ENCODE measurements around the gene CMTM2.
"Not testable (repeated sequence)": the region's sequence is repeated elsewhere in the genome, so short reads cannot be mapped to it uniquely, and the experiment has no call there.

CMTM2 gene

DNA sequence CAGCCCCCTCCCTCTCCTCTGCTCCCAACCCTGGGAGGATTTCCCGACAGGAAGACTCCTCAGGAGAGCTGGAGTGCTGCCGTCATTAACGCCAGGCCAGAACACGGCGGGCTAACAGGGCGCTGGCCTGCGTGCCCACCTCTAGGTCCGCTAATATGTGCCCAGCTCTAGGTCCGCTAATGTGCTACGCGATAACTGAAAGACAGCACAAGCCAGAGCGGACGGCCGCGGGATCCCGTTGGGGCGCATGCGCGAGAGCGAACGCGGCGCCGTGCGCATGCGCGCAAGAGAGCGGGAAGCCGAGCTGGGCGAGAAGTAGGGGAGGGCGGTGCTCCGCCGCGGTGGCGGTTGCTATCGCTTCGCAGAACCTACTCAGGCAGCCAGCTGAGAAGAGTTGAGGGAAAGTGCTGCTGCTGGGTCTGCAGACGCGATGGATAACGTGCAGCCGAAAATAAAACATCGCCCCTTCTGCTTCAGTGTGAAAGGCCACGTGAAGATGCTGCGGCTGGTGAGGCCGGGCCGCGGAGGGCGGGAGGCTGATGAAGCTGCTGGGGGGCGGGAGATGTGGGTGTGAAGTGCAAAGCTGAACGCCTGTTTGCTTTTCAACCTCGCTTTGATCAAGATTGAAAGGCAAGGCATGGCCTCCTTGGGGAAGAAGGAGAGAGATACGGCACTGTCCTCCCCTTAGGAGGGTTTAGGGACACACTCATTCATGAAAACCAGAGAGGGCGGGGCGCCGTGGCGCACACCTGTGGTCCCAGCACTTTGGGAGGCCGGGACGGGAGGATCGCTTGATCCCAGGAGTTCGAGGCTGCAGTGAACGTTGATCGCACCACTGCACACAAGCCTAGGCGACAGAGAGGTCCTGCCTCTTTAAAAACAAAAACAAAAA is 26.7 kb upstream of the CMTM2 start, which contains the start of gene CKLF:
TSS of gene CKLF (plus strand) at position 291 of the 892 bp plus-strand sequence. CDS start at position 431, 140 bp downstream.
- DNase-seq, result peak; percentile 41 to 94 (median 78)

DNA sequence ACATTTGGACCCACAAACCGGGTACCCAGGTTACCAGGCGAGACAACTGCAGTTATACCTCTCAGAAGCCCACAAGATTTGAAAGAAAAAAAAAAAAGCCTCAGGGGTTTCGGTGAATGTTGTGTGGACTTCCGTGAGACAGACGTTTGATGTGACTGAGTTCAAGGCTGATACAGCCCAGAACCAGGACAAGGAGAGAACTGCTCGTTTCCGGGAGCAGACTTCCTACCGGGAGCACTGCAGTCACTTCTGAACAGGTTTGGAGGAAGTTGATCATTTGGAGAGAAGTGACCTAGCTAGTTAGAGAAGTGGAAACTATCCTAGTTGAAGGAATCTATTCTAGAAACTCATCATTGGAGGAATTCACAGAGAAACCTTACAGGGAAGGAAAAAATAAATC is 26.0 kb upstream of the CMTM2 start:
- no peak for DNase-seq

DNA sequence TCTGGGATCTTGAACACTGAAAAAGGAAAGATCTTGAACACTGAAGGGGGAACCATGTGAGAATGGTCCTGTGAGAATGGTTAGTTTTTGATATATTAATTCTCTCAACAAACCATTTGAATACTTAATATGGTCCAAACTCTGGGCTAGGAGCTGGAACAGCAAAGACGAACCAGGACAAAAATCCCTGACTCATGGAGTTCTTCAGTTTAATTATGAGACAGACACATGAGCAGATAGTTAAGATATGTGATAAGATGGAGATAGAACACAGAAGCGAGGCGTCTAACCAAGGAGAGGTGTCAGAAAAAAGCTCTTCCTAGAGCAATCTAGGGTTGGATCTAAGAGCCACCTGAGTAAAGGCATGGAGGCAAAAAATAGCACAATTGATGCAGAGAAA is 25.2 kb upstream of the CMTM2 start:
- no peak for DNase-seq

DNA sequence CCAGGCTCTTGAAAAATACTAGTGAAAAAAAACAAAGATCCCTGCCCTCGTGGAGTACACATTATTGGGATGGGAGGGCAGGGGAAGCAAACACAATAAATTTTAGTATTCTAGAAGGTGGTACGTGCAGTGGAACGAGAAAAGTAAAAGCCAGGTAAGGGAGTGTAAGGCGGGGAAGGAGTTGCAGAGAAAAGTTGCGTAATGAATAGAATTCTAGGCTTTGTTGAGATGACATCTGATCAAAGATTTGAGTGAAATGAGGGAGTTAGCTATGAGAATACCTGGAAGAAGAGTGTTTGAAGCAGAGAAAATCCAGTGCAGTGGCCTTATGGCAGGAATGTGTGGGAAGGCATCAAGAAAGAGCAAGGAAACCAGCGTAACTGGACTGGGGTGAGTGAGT is 24.8 kb upstream of the CMTM2 start:
- no peak for DNase-seq

DNA sequence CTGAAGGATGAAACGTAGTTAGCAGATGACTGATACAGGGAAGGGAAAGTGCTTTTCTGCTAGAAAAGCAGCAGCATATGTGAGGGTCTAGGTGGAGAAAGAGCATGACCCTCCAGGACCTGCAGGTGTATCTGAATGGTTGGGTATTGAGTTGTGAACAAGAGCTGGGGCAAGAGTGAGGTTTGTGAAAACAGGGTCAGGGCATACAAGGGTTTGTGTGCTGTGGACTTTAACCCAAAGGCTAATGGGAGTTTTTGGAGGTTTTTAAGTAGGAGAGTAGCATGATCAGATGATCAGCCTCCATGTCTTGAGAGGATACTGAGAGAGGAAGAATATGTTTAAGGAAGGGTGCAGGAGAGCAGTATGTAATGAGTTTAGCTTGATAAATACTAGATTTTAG is 19.2 kb upstream of the CMTM2 start:
- DNase-seq, result no peak

DNA sequence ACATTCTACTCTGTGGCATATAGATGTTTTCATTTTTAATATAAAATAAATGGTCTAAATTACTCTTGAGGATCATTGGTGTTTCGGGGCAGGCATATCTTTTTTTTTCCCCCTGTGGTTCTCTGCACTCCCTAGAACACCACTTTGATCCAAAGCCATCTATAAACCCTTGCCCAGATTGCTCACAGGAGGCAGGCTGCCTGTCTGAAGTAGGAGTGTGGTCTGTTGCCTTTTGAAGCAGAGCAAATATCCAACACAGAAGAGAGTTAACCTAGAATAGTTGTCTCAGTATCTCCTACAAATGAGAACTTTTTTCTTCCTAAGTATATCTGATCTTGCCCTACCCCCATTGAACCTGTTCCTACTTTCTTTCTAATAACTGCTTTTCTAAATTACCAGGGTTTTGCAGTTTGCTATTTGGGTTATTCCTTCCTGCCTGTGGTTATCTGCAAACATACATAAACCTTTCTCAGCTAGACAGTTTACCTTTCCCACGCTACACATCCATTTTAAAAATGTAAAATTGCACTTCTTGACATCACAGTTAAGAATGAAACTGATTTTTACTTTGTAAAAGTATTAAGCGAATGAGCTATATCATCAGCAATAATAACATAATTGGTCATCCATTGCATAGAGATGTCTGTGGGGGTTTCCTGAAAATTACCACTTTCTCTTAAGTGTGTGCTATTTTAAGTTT is 17.7 kb upstream of the CMTM2 start:
- no peak for DNase-seq

DNA sequence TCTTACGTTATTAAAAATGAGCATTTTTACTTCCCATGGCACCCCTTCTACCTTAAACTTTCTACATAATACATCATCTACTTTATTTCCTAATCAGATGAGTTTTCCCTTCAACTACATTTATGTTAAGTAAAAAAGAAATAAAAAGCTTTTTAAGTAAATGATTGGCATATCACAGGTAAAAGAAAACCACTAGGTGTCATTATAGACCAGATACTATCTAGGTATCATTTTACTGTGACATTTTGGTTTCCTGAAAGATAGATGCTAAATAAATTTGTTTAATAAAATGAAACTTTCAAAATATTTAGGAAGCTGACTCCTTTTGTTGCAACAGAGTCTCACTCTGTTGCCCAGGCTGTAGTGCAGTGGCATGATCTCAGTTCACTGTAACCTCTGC is 16.9 kb upstream of the CMTM2 start:
- DNase-seq, result no peak

DNA sequence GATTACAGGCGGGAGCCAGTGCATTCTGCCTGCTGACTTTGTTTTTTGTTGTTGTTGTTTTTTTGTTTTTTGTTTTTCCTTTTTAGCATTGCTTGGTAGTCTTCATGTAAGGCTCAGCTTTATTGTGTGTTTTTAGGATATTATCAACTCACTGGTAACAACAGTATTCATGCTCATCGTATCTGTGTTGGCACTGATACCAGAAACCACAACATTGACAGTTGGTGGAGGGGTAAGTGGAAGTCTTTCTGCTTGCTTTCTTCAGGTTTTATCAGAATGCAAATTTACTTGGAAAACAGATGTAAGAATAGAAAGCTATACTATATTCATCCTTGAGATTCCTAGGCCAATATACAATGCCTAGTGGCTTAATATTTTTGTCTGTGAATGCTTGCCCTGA is 16.3 kb upstream of the CMTM2 start:
- DNase-seq, result no peak

DNA sequence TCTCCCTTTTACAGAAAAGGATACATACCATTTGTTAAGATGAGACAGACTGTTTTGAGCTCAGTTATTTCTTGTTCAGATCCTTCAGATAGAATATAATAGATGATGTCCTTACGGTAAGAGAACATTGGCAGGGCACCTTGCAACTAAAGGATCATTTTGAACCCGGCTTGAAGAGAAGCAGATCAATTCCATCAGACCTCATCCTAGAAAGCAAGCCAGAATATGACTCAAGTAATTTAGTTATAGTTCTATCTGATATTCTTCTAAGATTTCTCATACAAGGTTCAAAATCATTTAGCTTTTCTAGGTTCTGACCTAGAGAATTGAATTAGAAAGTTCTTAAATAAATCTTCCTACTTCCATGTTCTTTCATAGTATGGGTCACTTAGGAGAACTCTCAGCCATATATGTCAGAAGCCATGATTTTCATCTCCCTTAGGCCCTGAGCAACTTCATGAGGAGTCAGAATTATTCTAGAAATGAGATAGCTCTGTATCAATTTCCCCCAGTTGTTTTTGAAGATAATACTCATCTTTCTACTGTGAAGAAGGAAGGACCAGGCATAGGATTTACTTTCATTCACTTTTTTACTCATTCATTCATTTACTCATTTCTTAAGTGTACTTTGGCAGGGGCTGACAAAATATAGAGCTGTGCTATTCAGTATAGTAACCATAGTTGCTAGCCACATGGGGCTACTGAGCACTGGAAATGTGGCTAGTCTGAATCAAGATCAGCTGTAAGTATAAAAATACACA is 15.5 kb upstream of the CMTM2 start:
- DNase-seq, result no peak

DNA sequence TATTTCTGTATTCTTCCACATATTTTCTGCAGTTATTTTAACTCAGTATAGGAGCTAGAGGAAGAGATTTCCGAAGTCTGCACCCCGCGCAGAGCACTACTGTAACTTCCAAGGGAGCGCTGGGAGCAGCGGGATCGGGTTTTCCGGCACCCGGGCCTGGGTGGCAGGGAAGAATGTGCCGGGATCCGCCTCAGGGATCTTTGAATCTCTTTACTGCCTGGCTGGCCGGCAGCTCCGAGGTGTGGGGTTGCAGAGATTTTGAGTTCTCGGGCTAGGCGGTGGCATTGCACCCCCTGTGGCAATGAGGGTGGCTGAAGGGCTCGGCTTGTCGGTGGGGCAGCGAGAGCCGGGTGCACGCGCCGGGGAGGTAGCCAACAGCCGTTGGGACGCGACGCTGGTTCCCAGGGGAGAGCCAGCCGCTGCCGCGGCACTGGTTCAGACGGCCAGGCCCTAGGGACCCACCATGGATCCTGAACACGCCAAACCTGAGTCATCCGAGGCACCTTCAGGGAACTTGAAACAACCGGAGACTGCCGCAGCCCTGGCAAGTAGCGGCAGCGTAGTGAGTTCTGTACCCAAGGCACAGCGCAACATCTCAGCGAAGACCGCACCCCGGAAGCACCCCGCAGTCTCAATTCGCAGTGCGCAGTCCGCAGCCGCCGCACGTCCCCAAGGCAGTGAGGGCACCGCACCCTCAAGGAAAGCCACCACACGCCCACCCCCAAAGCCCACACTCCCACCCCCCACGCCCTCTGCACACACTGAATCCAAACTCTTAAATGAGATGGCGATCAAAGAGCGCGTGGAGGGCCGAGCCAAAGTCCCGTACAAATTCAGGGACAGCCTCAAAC is 13.0 kb upstream of the CMTM2 start, which contains the start of gene CMTM1:
TSS of gene CMTM1 (plus strand) at position 389 of the 851 bp plus-strand sequence. CDS start at position 464, 75 bp downstream.
- no peak for DNase-seq

DNA sequence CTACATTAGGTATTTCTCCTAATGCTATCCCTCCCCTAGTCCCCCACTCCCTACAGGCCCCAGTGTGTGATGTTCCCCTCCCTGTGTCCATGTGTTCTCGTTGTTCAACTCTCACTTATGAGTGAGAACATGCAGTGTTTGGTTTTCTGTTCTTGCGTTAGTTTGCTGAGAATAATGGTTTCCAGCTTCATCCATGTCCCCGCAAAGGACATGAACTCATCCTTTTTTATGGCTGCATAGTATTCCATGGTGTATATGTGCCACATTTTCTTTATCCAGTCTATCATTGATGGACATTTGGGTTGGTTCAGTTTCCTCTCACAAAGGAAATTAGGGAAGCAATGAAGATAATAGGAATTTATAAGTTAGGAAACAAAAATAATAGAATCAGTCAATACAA is 12.0 kb upstream of the CMTM2 start:
- DNase-seq, result not testable (repeated sequence)

DNA sequence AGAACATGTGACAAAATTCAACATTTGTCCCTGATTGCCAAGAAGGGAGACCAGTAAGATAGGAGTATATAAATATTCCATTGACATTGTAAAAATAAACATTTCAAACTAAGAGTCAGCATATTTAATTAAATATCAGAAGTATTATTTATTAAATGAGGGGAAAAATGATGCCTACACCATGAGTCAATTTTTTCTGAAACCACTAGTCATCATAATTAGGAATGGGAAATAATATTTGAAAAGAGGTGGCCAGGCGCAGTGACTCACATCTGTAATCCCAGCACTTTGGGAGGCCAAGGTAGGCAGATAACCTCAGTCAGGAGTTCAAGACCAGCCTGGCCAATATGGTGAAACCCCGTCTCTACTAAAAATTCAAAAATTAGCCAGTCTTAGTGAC is 10.9 kb upstream of the CMTM2 start:
- DNase-seq, result no peak

DNA sequence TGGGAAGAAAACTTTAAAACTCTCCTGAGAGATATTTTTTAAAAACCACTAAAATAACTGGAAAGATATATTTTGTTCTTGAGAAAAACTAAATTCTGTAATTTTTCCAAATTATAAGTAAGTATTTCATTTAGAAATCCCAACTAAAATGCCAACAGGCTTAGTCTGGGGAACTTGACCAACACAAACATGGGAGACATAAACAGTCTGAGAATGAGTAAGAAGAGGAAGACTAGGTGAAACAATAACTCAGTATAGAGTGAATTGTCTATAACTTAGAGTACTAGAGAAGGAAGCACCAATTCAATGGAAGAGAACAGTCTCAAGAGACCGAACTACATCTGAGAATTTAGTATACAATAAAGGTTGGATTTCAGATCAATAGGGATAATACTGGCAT is 10.1 kb upstream of the CMTM2 start:
- no peak for DNase-seq

DNA sequence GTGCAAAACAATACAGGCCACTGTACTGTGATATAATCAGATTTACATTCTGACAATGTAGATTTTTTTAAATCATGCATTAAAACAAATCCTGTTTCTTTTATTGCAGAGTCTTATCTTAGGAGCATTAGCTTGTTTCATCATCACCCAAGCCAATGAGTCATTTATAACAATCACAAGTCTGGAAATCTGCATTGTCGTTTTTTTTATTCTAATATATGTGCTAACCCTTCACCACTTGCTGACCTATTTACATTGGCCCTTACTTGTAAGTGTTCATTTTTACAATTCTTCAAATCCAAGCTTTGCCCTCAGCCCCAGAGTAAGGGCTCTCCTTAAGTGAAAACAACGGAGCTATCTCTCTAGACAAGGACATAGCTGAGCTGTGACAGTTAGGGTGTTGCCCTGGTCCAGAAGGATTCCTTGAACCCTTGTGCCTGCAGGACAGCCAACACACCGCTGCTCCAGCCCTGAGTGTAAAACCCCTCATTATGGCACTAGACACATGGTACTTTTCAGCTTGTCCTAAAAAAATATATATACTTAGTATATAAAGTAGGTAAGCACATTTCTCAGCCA is 9.3 kb upstream of the CMTM2 start:
- no peak for DNase-seq

DNA sequence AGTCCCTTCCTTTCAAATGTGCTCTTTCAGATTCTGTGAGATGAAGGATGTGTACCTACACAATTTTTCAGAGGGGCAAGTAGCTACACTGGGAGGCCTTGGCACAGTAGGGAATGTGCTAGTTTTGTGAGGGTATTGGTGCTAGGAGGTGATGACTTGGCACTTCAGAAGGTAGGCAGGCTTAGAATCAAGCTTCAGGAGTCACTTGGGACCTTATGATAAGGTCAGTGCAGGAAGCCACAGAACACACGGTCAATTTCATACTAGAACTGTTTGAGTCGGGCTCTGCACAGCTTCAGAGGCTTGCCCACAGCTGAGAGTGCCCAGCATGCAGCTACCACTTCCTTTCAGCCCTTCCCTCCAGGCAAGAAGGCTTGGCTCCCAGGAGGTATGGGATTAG is 6.9 kb upstream of the CMTM2 start:
- no peak for DNase-seq

DNA sequence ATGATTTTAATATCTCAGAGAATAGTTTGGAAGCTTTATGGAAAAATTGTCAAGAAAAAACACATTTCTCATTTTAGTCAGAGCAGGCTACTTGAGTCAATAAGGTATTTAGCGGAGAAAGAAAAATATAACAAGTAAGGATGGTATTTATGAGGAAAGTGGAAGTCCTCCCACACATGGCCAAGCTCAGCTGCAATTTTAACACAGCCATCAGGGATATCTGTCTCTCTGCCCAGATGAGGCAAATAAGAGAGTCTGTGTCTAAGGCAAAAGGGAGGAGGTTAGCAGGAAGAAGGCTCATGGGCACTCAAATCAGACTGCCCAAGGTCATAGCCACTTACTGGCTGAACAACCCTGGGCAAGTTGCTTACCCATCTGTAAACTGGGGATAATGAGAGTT is 5.2 kb upstream of the CMTM2 start:
- no peak for DNase-seq

DNA sequence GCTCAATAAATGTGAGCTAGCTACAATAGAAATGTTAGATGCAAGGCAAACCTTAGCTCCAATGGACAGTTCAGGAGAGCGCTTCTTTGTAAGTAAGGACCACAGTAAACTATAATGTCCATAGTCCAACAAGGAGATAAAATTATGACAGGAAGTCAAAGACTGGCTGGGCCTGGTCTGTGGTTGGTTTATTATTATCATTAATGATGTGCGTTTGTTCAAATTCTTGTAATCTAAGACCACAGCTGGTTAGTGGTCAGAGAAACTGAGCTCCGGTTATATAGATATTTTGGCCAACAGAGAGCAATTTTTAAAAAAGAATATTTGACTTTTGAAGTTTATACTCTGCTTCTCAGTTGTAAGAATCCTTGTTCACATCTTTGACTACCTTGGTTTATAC is 4.7 kb upstream of the CMTM2 start:
- no peak for DNase-seq

DNA sequence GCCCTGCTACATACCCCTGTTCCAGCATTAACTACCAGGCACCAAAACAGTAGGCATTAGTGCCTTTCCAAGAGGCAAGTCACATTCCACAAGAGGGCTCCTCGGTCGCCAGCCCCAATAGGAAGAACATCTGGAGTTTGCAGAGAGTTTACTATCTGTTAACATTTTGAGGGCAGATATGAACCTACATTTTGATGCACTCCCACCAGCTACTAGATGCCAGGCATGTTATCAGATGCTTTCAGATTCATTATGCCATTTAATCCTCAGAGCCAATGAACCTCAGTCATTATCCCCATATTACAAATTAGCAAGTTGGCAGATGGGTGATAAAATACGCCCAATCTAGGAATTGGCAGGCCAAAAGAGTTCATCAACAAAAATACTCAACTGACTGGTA is 4.2 kb upstream of the CMTM2 start:
- no peak for DNase-seq

DNA sequence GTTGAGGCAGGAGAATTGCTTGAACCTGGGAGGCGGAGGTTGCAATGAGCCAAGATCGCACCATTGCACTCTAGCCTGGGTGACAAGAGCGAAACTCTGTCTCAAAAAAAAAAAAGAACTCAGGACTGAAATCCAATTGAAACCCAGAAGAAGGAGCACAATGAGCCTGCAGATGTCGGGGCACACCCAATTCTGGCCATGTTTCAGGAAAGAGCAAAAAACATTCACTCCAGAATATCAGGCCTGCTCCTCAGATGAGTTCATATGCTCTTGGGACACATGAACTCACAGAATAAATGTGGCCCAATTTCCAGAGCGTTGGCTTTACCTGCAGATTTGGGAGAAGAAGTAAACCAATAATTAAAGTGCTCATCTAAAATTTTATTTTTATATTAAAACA is 3.0 kb upstream of the CMTM2 start:
- no peak for DNase-seq

DNA sequence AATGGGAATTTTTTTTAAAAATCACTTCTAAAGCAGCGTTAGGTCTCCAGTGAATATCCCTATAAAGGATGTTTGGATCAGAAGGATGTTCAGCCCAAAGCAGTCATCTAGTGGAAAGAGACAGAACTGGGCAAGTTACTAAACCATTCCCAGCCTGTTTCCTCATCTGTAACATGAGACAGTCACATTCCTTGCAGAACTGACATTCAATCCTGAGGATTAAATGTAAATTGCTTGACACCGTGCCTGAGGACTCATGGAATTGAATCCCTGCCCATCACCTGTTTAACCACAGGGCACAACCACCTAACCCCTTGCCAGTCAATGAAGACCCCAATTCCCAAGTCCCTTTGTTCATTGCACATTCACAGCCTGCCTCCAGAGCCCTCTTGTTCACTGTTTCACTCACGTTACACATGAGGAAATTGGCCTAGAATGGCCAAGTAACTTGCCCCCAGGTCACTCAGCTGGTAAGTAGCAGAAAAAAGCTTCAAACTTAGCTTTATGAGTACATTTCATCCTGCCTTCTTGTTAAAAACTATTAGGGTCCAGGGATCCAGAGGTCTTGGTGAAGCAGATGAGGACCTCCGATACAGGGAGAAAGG is 1.4 kb downstream of the CMTM2 start:
- DNase-seq, result no peak
